ENCODE measurements around the gene JARID2.

GRCh38 chr6:15449011-15449410, 203.1 kb downstream of the JARID2 start:
- TF ChIP-seq CTCF (IDR thresholded peaks at IDR 0.05; ENCODE audit: insufficient read depth, low read depth, low read length) (no peak), EZH2 (IDR thresholded peaks at IDR 0.05; ENCODE audit: insufficient read depth, low read length) (no peak)
